NB4 (cell line): ENCODE measurements around the gene LTB4R.

ENCODE experiments used
- MYC ChIP-seq: IDR thresholded peaks from 2 replicates; pipeline ENCODE4 v1.6.1; 2011; ENCODE audit warnings: low read depth, low read length
- POLR2A ChIP-seq: IDR thresholded peaks from 2 replicates; pipeline ENCODE4 v1.6.1; 2011; ENCODE audit warnings: mild to moderate bottlenecking; ENCODE audit not compliant: insufficient read length; ENCODE audit errors: extremely low read depth
- TF ChIP-seq, protein P1 (sequence below): IDR thresholded peaks from one replicate; pipeline ENCODE4 v1.5.1; 2012; ENCODE audit warnings: low read depth, low read length
- TF ChIP-seq, protein P2 (sequence below): IDR thresholded peaks from 2 replicates; pipeline ENCODE4 v1.6.1; 2011; ENCODE audit warnings: low read depth, low read length

DNA sequence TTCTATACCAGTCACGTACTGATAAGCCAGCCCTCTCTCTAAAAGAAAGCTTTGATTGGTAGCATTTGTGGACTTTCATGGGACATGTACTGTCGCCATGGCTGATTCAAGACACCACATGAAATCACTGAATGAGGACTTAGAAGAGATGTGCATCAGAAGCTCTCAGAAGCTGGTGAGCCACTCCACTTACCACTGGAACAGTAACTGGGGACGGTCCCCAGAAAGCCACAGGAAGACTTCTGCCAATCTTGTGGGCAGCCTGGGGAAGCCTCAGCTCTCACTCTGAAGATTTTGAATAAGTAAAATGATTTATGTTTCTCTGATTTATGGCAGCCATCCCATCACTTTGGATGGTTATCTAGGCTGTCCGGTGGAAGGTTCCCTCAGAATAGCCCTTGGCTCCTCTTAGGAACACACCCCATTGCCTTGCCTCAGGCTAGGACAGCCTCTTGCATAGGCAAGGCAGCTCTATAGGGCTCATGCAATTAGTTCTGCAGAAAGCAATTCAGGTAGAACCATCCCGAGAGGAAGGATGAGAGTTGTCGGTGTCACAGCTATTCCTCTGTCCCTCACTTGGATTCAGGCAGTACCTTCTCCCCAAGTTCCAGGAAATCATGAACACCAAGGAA, 21.5 kb upstream of the LTB4R start:
- TF ChIP-seq, protein P1, sequence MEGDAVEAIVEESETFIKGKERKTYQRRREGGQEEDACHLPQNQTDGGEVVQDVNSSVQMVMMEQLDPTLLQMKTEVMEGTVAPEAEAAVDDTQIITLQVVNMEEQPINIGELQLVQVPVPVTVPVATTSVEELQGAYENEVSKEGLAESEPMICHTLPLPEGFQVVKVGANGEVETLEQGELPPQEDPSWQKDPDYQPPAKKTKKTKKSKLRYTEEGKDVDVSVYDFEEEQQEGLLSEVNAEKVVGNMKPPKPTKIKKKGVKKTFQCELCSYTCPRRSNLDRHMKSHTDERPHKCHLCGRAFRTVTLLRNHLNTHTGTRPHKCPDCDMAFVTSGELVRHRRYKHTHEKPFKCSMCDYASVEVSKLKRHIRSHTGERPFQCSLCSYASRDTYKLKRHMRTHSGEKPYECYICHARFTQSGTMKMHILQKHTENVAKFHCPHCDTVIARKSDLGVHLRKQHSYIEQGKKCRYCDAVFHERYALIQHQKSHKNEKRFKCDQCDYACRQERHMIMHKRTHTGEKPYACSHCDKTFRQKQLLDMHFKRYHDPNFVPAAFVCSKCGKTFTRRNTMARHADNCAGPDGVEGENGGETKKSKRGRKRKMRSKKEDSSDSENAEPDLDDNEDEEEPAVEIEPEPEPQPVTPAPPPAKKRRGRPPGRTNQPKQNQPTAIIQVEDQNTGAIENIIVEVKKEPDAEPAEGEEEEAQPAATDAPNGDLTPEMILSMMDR, result no peak
- TF ChIP-seq, protein P2, sequence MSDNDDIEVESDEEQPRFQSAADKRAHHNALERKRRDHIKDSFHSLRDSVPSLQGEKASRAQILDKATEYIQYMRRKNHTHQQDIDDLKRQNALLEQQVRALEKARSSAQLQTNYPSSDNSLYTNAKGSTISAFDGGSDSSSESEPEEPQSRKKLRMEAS, result no peak
- TF ChIP-seq POLR2A, result no peak
- TF ChIP-seq MYC, result no peak
